H1 (cell line): ENCODE data around the gene LTN1. TPM values are rescaled to one million over a fixed set of nuclear protein-coding genes. Genes with fewer than 3 reads are reported as not detected.

Experiments used
- CTCF ChIA-PET: fragments of 300-600 bp; sonication (Branson Sonifier 250); formaldehyde crosslinking; loops from one replicate; lab custom pipeline; 2021; ENCODE audit not compliant: partially characterized antibody; lab: Charles Lee
- POLR2A ChIA-PET: fragments of 300-600 bp; sonication (Branson Sonifier 250); formaldehyde crosslinking; loops from one replicate; lab custom pipeline; 2021; ENCODE audit warnings: inconsistent platforms; ENCODE audit not compliant: partially characterized antibody; lab: Charles Lee
- DNase-seq, 2 experiments: peaks; one replicate each; pipeline versions ENCODE4 v3.0.0 to v3.0.0-alpha.2; 2010 to 2022; ENCODE audit warnings: low spot score in 2 of 2, low read depth in 1 of 2, mixed read lengths in 1 of 2
- FAIRE-seq: peaks from 2 replicates; lab custom pipeline; 2011; peaks lifted over from hg19 to GRCh38; lab: Jason Lieb, UNC
- H2AFZ ChIP-seq: 2 replicates; pipeline ENCODE4 v1.8.1; 2012; ENCODE audit warnings: low read length, inconsistent platforms
- H2AK5ac ChIP-seq: 2 replicates; pipeline ENCODE4 v1.6.1; 2013; ENCODE audit warnings: low read depth, low read length
- H2BK120ac ChIP-seq: replicated peaks from 2 replicates; pipeline ENCODE3; 2013; ENCODE audit warnings: low read depth, low read length, inconsistent platforms
- H2BK12ac ChIP-seq: 2 replicates; pipeline ENCODE4 v1.6.1; 2013; ENCODE audit warnings: low read depth, low read length
- H2BK15ac ChIP-seq: 2 replicates; pipeline ENCODE4 v1.6.1; 2013; ENCODE audit warnings: low read length
- H2BK20ac ChIP-seq: 2 replicates; pipeline ENCODE4 v1.6.1; 2013; ENCODE audit warnings: low read length
- H2BK5ac ChIP-seq: 2 replicates; pipeline ENCODE4 v1.6.1; 2013; ENCODE audit warnings: low read depth, low read length
- H3K14ac ChIP-seq: 2 replicates; pipeline ENCODE4 v1.6.1; 2013; ENCODE audit warnings: inconsistent platforms; ENCODE audit not compliant: insufficient read length
- H3K18ac ChIP-seq: 2 replicates; pipeline ENCODE4 v1.6.1; 2013; ENCODE audit warnings: low read length; ENCODE audit errors: extremely low read depth
- H3K23ac ChIP-seq: 2 replicates; pipeline ENCODE4 v1.6.1; 2013; ENCODE audit warnings: inconsistent platforms; ENCODE audit not compliant: insufficient read length
- H3K23me2 ChIP-seq: 2 replicates; pipeline ENCODE4 v1.6.1; 2013; ENCODE audit warnings: low read depth, low read length
- H3K27ac ChIP-seq: 2 replicates; pipeline ENCODE4 v1.6.1; 2011; ENCODE audit warnings: low read depth, low read length, inconsistent platforms
- H3K27me3 ChIP-seq, 4 experiments: replicated peaks in 1 of 4; 1 replicate in 1 of 4; 2 replicates in 3 of 4; pipeline versions ENCODE4 v1.6.1 to v1.8.1; 2011 to 2013; ENCODE audit warnings: low read length in 3 of 4, mild to moderate bottlenecking in 3 of 4, inconsistent platforms in 2 of 4, mixed read lengths in 2 of 4, moderate library complexity in 1 of 4; ENCODE audit not compliant: control insufficient read depth in 3 of 4, insufficient read depth in 3 of 4; ENCODE audit errors: extremely low read depth in 1 of 4
- H3K36me3 ChIP-seq, 4 experiments: 2 replicates each; pipeline versions ENCODE4 v1.6.1 to v1.8.1; 2011 to 2013; ENCODE audit warnings: mild to moderate bottlenecking in 4 of 4, low read length in 3 of 4, moderate library complexity in 2 of 4, control low read depth in 1 of 4, inconsistent platforms in 1 of 4; ENCODE audit not compliant: insufficient read depth in 4 of 4, control insufficient read depth in 2 of 4
- H3K4ac ChIP-seq: replicated peaks from 2 replicates; pipeline ENCODE3; 2013; ENCODE audit warnings: low read length, low read depth, mixed read lengths, inconsistent platforms; ENCODE audit not compliant: insufficient read length
- H3K4me1 ChIP-seq, 4 experiments: replicated peaks in 1 of 4; 1 replicate in 1 of 4; 2 replicates in 3 of 4; pipeline versions ENCODE4 v1.6.1 to v1.8.1; 2011 to 2013; ENCODE audit warnings: low read length in 3 of 4, inconsistent platforms in 2 of 4, mixed read lengths in 1 of 4; ENCODE audit not compliant: insufficient read depth in 4 of 4, control insufficient read depth in 3 of 4
- H3K4me2 ChIP-seq, 2 experiments: 2 replicates each; pipeline versions ENCODE4 v1.6.1 to v1.8.1; 2011 to 2013; ENCODE audit warnings: low read depth in 2 of 2, low read length in 2 of 2, control low read depth in 1 of 2, inconsistent platforms in 1 of 2, mild to moderate bottlenecking in 1 of 2; ENCODE audit not compliant: insufficient read depth in 1 of 2
- H3K4me3 ChIP-seq, 4 experiments: fragments of 200-600, 300-600 bp in 1 of 4; sonication (generic), shearing (Covaris generic), sonication (Bioruptor Twin) in 1 of 4; 2 replicates each; pipeline versions ENCODE4 v1.5.1 to v1.8.1; 2011 to 2016; ENCODE audit warnings: low read length in 4 of 4, low read depth in 3 of 4, control low read depth in 2 of 4, inconsistent platforms in 2 of 4, mild to moderate bottlenecking in 2 of 4, mixed read lengths in 1 of 4, moderate library complexity in 1 of 4; ENCODE audit not compliant: insufficient read depth in 2 of 4; ENCODE audit errors: extremely low read depth in 1 of 4
- H3K56ac ChIP-seq: replicated peaks from 2 replicates; pipeline ENCODE3; 2013; ENCODE audit warnings: low read depth, mild to moderate bottlenecking, mixed read lengths, low read length, inconsistent platforms; ENCODE audit not compliant: insufficient read length
- H3K79me1 ChIP-seq: 2 replicates; pipeline ENCODE4 v1.6.1; 2013; ENCODE audit warnings: low read depth, low read length, control low read depth
- H3K79me2 ChIP-seq, 2 experiments: 2 replicates each; pipeline versions ENCODE4 v1.6.1 to v1.8.1; 2012 to 2013; ENCODE audit warnings: low read length in 2 of 2, mild to moderate bottlenecking in 2 of 2, inconsistent platforms in 1 of 2; ENCODE audit not compliant: insufficient read depth in 2 of 2, control insufficient read depth in 1 of 2
- H3K9ac ChIP-seq, 4 experiments: replicated peaks in 1 of 4; 1 replicate in 1 of 4; 2 replicates in 3 of 4; pipeline versions ENCODE4 v1.6.1 to v1.8.1; 2011 to 2013; ENCODE audit warnings: low read depth in 3 of 4, low read length in 3 of 4, control low read depth in 2 of 4, mild to moderate bottlenecking in 2 of 4, moderate library complexity in 2 of 4, inconsistent platforms in 1 of 4; ENCODE audit errors: extremely low read depth in 1 of 4
- H3K9me3 ChIP-seq, 2 experiments: 2 replicates each; pipeline versions ENCODE4 v1.6.1 to v1.8.1; 2012 to 2013; ENCODE audit warnings: mild to moderate bottlenecking in 2 of 2, moderate library complexity in 2 of 2, control low read depth in 1 of 2, inconsistent platforms in 1 of 2, low read depth in 1 of 2, low read length in 1 of 2, mixed read lengths in 1 of 2; ENCODE audit not compliant: insufficient read depth in 2 of 2
- H4K20me1 ChIP-seq, 2 experiments: replicated peaks in 1 of 2; 2 replicates each; pipeline versions ENCODE3 to v1.8.1; 2011 to 2013; ENCODE audit warnings: inconsistent platforms in 2 of 2, low read length in 2 of 2, mild to moderate bottlenecking in 1 of 2; ENCODE audit not compliant: insufficient read depth in 2 of 2, control insufficient read depth in 1 of 2
- H4K5ac ChIP-seq: 2 replicates; pipeline ENCODE4 v1.6.1; 2013; ENCODE audit warnings: low read length, low read depth, mixed read lengths, inconsistent platforms; ENCODE audit not compliant: insufficient read length
- H4K8ac ChIP-seq: 2 replicates; pipeline ENCODE4 v1.8.0; 2013; ENCODE audit warnings: mild to moderate bottlenecking, moderate library complexity, low read length, inconsistent platforms; ENCODE audit not compliant: insufficient read depth; ENCODE audit errors: extremely low read depth
- H4K91ac ChIP-seq: replicated peaks from 2 replicates; pipeline ENCODE3; 2013; ENCODE audit warnings: low read length, mixed read lengths, inconsistent platforms; ENCODE audit not compliant: insufficient read length
- CBX5 ChIP-seq: fragments of 300-800, 300-1000 bp; sonication (generic); IDR thresholded peaks from 2 replicates; pipeline ENCODE4 v1.7.1; 2016; ENCODE audit warnings: antibody characterized with exemption, low read length, low read depth
- CHD2 ChIP-seq: IDR thresholded peaks from 2 replicates; pipeline ENCODE4 v1.6.1; 2012; ENCODE audit warnings: low read length, improper control_type of control experiment
- CREB1 ChIP-seq: IDR thresholded peaks from 2 replicates; pipeline ENCODE4 v1.6.1; 2012; ENCODE audit warnings: inconsistent platforms
- GTF2F1 ChIP-seq: IDR thresholded peaks from 2 replicates; pipeline ENCODE4 v1.6.1; 2012; ENCODE audit warnings: low read depth, low read length, improper control_type of control experiment, borderline replicate concordance
- HDAC6 ChIP-seq: IDR thresholded peaks from one replicate; pipeline ENCODE4 v1.7.1; 2012; ENCODE audit warnings: low read depth, mild to moderate bottlenecking, inconsistent platforms, low read length, moderate library complexity
- NANOG ChIP-seq: IDR thresholded peaks from 2 replicates; pipeline ENCODE4 v1.6.1; 2011; ENCODE audit warnings: low read length, low read depth, mild to moderate bottlenecking, inconsistent platforms; ENCODE audit not compliant: insufficient read depth, poor library complexity, severe bottlenecking
- RFX5 ChIP-seq: IDR thresholded peaks from 2 replicates; pipeline ENCODE4 v1.6.1; 2011; ENCODE audit warnings: low read depth, low read length, improper control_type of control experiment, borderline replicate concordance
- SRF ChIP-seq: IDR thresholded peaks from 2 replicates; pipeline ENCODE4 v1.6.1; 2011; ENCODE audit warnings: mild to moderate bottlenecking, low read depth, low read length, moderate library complexity
- SUZ12 ChIP-seq: fragments of 200-600 bp; sonication (generic); IDR thresholded peaks from 2 replicates; pipeline ENCODE4 v1.6.1; 2012; ENCODE audit warnings: mild to moderate bottlenecking, inconsistent platforms, low read length, moderate library complexity, mixed read lengths
- TAF7 ChIP-seq: optimal IDR thresholded peaks from 2 replicates; pipeline ENCODE3; 2011; ENCODE audit warnings: low read depth, mild to moderate bottlenecking, inconsistent platforms, low read length, moderate library complexity, borderline replicate concordance
- USF2 ChIP-seq: IDR thresholded peaks from 2 replicates; pipeline ENCODE4 v1.6.1; 2011; ENCODE audit warnings: low read length, improper control_type of control experiment
- WGBS, 2 experiments: shearing (Covaris generic) in 1 of 2; methylation state at CpG; one replicate each; pipeline versions ENCODE4 v1.1.6 to v1.1.7; 2013 to 2015; ENCODE audit warnings: low lambda C conversion rate in 2 of 2, mixed read lengths in 2 of 2, inconsistent platforms in 1 of 2, low coverage in 1 of 2, missing lambda C conversion rate in 1 of 2; ENCODE audit not compliant: insufficient replicate concordance in 2 of 2, insufficient coverage in 1 of 2, insufficient read length in 1 of 2; ENCODE audit errors: extremely low coverage in 1 of 2, missing lambda C conversion rate in 1 of 2; 5-methylcytosine and 5-hydroxymethylcytosine counted together
- polyA plus RNA-seq, 7 experiments: library from polyadenylated mRNA; depleted of rRNA in 3 of 7; stranded (reverse) in 5 of 7; unstranded in 2 of 7; fragments of >200 nt in 5 of 7; fragments of 200-250 nt in 2 of 7; gene quantifications; 1 replicate in 5 of 7; 2 replicates in 1 of 7; 4 replicates in 1 of 7; pipeline versions ENCODE4 v1.2.1 to v1.2.3, GENCODE V29; 2011 to 2013; ENCODE audit warnings: missing spikeins in 2 of 7, mixed read lengths in 2 of 7
- total RNA-seq: library from RNA; stranded (reverse); fragmentation: NEBNext Ultra II Directional; extraction: Animal tissue kit (Norgen Biotek cat#: 25700); gene quantifications from 2 replicates; pipeline ENCODE4 v1.2.1, GENCODE V29; 2021

LTN1 gene
- total and polyA plus RNA-seq, 2 of the 8 experiments (the other 6 are each of a cell fraction or from before 2014, with no cell fraction given): 3.2 to 23.5 TPM

DNA sequence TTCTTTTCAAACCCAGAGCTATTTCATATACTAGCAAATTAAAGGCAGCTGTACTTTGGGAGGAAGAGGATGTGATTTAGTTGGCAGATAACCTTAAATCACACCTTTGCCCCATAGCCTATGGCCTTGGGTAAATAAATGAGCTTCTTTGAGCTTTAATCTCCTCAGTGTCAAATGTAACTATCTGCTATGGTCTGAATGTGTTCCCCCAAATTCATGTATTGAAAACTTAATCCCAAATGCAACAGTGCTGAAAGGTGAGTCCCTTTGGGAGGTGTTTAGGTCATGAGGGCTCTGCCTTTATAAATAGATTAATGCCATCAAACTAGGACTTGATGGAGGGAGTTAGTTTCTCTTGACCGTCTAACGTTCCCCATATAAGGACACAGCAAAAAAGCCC is 85.8 kb downstream of the LTN1 start:
- Histone ChIP-seq H2BK15ac (no peak overlapping the region), H4K20me1 (no peaks in the 10 kb centered on the region)

More for the DNA sequence above, 85.8 kb downstream of the LTN1 start:
- no peaks in the 10 kb centered on the region for H3K79me2 ChIP-seq
- no peak overlapping the region for H3K14ac ChIP-seq
- H2BK20ac ChIP-seq: no peak overlapping the region
- no peak overlapping the region for H3K9ac ChIP-seq
- H3K4ac ChIP-seq: no peak overlapping the region
- POLR2A ChIA-PET: no interaction called here
- H3K79me1 ChIP-seq: no peaks in the 10 kb centered on the region
- 0 out of 4 replicates have a peak, but pooled peaks cover 0 to 3% of the 10 kb centered on the region in 2 experiments for H3K9me3 ChIP-seq
- no peak overlapping the region for H4K5ac ChIP-seq
- H3K27me3 ChIP-seq: no peaks in the 10 kb centered on the region; a peak in 1 of 7 replicates
- H2AK5ac ChIP-seq: no peak overlapping the region
- H3K23me2 ChIP-seq: no peaks in the 10 kb centered on the region
- H3K4me3 ChIP-seq: no peak overlapping the region
- H3K36me3 ChIP-seq: no peaks in the 10 kb centered on the region
- DNase-seq (no peak), FAIRE-seq (no peak)
- H3K4me1 ChIP-seq: no peaks in the 10 kb centered on the region
- H4K8ac ChIP-seq: no peak overlapping the region
- H3K23ac ChIP-seq: no peak overlapping the region
- 93% methylated on average over 2 of the region's 2 CpGs; no CpG with 5 or more reads in 1 of the 2 experiments for WGBS, 2 experiments
- CTCF ChIA-PET: no interaction called here
- no peak overlapping the region for H2BK120ac ChIP-seq
- no peak overlapping the region for H3K4me2 ChIP-seq
- H3K27ac ChIP-seq: no peak overlapping the region
- TF ChIP-seq NANOG (no peak), RFX5 (no peak), HDAC6 (no peak), CHD2 (no peak), TAF7 (no peak), SRF (no peak), USF2 (no peak), CREB1 (no peak), GTF2F1 (no peak), CBX5 (no peak), SUZ12 (no peak)
- no peak overlapping the region for H3K18ac ChIP-seq
- H2BK12ac ChIP-seq: no peak overlapping the region
- H3K56ac ChIP-seq: no peak overlapping the region
- no peak overlapping the region for H2BK5ac ChIP-seq
- H2AFZ ChIP-seq: no peak overlapping the region
- H4K91ac ChIP-seq: no peak overlapping the region
